Motor neuron (in vitro differentiated cells): ENCODE measurements around the gene PROCA1. TPM values are rescaled to one million over a fixed set of nuclear protein-coding genes. Genes with fewer than 3 reads are reported as not detected.
A peak's percentile ranks its signal among the peaks of the same experiment; 100 is the strongest.

Experiments
- ATAC-seq, 8 experiments: fragments of 200-7000 bp; cut with Tn5 transposase; replicated peaks in 6 of 8; 2 replicates each; pipeline ENCODE4 v1.8.0; 2021; ENCODE audit warnings: mild to moderate bottlenecking in 8 of 8, moderate library complexity in 8 of 8
- H3K27ac ChIP-seq, 2 donors: fragments of 250-450 bp; sonication (Bioruptor Pico); 2 replicates each; pipeline ENCODE4 v1.9.0; 2021; ENCODE audit warnings: antibody characterized with exemption in 2 of 2, mild to moderate bottlenecking in 2 of 2, moderate library complexity in 1 of 2
- H3K4me1 ChIP-seq, 2 donors: fragments of 250-450 bp; sonication (Bioruptor Pico); replicated peaks in 1 of 2; 2 replicates each; pipeline ENCODE4 v1.6.1; 2021; ENCODE audit warnings: antibody characterized with exemption in 2 of 2, mild to moderate bottlenecking in 2 of 2, moderate library complexity in 1 of 2
- H3K4me3 ChIP-seq, 5 donors: fragments of 250-450 bp; sonication (Bioruptor Pico); 2 replicates each; pipeline ENCODE4 v1.9.0; 2021; ENCODE audit warnings: antibody characterized with exemption in 5 of 5, mild to moderate bottlenecking in 5 of 5, moderate library complexity in 4 of 5
- whole genome bisulfite sequencing, 10 experiments: fragments of 450-650 bp; shearing (Covaris generic); methylation state at CpG; one replicate each; pipeline ENCODE4 v1.0.0; 2022; 5-methylcytosine and 5-hydroxymethylcytosine counted together
- in situ Hi-C, 9 experiments: fragments of 400-800 bp; cut with MboI; loops; one replicate each; pipeline ENCODE4 v1.15.0; 2021; ENCODE audit warnings: low sequenced_read_pairs in 9 of 9, low pct_unique_long_range_greater_than_20kb in 2 of 9; ENCODE audit not compliant: unreplicated experiment in 9 of 9
- total RNA-seq, 8 experiments: library from RNA; unstranded; fragments of 300-600 nt; gene quantifications; 2 replicates each; pipeline versions ENCODE4 v1.2.3 to v1.2.4, GENCODE V29; 2022

PROCA1 gene
- total RNA-seq, 8 experiments from 2014 or later: 0.66 to 10.4 (median 5.7) TPM

- peaks cover 5 to 6% of the 10 kb centered on the region in 2 donors for H3K4me1 ChIP-seq
- in situ Hi-C loops: loop anchor here in 1 of 9 experiments (25.0 kb wide), 1 partner anchor 94 kb away; the partner anchor contains the start of gene RSKR
- H3K27ac ChIP-seq: no peak overlapping the region
- no peak overlapping the region for H3K4me3 ChIP-seq
- ATAC-seq: no peak
- WGBS, 10 experiments: 92% methylated on average over 2 of the region's 7 CpGs; no CpG with 5 or more reads in 8 of the 10 experiments
Measured at GRCh38 chr17:28706471-28707338, 5.0 kb downstream of the PROCA1 start.

DNA sequence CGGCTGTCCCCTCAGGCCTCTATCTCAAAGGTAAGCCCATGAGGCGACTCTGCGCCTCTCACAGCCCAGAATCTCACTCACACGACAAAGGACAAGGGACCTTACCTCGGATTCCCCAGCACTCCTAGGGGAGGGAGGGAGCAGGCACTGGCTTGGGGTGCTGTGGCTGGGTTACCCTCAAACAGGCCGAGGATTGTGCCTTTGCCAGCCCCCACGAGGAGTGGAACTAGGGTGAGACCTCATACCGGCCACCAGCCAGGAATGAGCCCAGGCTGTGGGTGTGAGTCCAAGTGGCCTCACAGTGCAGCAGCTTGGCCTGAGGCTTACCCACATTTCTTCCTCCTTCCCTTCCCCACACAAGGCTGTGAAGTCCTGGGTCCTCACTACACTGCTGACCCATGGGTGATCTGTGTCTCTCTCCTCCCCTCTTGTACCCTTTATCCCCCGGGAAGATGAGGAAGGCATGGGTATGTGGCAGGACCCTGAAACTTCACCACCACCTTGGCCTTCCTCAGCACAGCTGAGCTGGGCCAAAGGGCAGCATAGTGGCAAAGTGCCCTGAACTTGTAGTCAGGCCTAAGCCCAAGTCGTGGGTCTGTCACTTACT is 5.9 kb downstream of the PROCA1 start:
- Histone ChIP-seq H3K27ac (no peak overlapping the region), H3K4me1 (peaks cover 5 to 6% of the 10 kb centered on the region in 2 donors), H3K4me3 (no peak overlapping the region)
- in situ Hi-C loops: loop anchor here in 1 of 9 experiments (25.0 kb wide), 1 partner anchor 94 kb away; the partner anchor contains the start of gene RSKR
- ATAC-seq: no peak
- 52 to 100% (median 83%) methylated on average over 1 to 3 of the region's 10 CpGs; no CpG with 5 or more reads in 5 of the 10 experiments for WGBS, 10 experiments

- in situ Hi-C loops: loop anchor here in 1 of 9 experiments (25.0 kb wide), 1 partner anchor 93 kb away; the partner anchor contains the start of gene RSKR
- H3K27ac ChIP-seq: no peak overlapping the region
- WGBS, 10 experiments: 80 to 100% methylated on average over 1 of the region's 5 CpGs; no CpG with 5 or more reads in 8 of the 10 experiments
- H3K4me3 ChIP-seq: no peak overlapping the region
- H3K4me1 ChIP-seq: peaks cover 4 to 5% of the 10 kb centered on the region in 2 donors
- peak in 3 of 8 experiments; percentile 7 to 15 (median 9) for ATAC-seq
Measured at GRCh38 chr17:28705074-28705659, 6.5 kb downstream of the PROCA1 start.

DNA sequence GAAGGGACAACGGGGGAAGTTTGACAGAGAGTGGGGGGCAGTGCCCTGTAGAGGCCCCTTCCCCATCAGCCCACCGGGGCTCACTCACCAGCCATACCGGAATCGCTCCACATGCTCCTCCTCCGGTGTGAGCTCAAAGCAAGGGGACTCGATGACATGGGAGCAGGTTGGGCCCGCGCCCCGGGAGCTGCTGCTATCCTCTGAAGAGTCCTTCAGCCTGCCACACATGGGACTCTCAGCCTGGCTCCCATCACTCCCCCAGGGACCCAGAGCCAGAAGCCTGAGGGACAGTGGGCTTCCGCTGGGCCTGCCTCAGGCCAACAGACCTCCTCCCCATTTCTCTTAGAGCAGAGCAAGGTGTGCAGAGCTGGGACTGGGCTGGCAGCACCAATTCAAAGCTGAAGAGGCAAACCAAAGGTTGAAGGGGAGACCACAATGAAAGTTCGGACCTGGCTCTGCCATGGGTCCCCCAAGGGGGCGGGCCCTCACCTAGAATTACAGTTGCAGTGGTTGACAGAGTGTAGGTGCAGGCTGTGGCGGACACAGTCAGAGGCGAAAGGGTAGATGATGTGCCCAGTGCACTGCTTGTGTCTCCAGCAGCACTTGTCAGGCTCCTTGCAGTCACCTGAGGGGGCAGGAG is 7.3 kb downstream of the PROCA1 start:
- in situ Hi-C loops: loop anchor here in 1 of 9 experiments (25.0 kb wide), 1 partner anchor 92 kb away; the partner anchor contains the start of gene RSKR
- WGBS, 10 experiments: 100% methylated on average over 2 of the region's 14 CpGs; no CpG with 5 or more reads in 9 of the 10 experiments

GRCh38 chr17:28703552-28704218 is 8.0 kb downstream of the PROCA1 start:
- Histone ChIP-seq H3K4me3 (no peak overlapping the region), H3K4me1 (no peaks in the 10 kb centered on the region), H3K27ac (no peak overlapping the region)
- ATAC-seq: peak in 2 of 8 experiments; percentile 1 to 4
- in situ Hi-C loops: loop anchor here in 1 of 9 experiments (25.0 kb wide), 1 partner anchor 91 kb away; the partner anchor contains the start of gene RSKR
- 50 to 100% (median 86%) methylated on average over 1 to 10 of the region's 16 CpGs; no CpG with 5 or more reads in 2 of the 10 experiments for WGBS, 10 experiments

More for the DNA sequence above, 7.3 kb downstream of the PROCA1 start:
- Histone ChIP-seq H3K4me1 (no peaks in the 10 kb centered on the region), H3K4me3 (no peak overlapping the region), H3K27ac (no peak overlapping the region)
- peak in 5 of 8 experiments; percentile 4 to 20 (median 13) for ATAC-seq

- no peak for ATAC-seq
- H3K4me1 ChIP-seq: no peaks in the 10 kb centered on the region
- H3K27ac ChIP-seq: no peak overlapping the region
- WGBS, 10 experiments: 50 to 100% (median 60%) methylated on average over 1 of the region's 3 CpGs; no CpG with 5 or more reads in 5 of the 10 experiments
- H3K4me3 ChIP-seq: no peak overlapping the region
- in situ Hi-C loops: loop anchor here in 1 of 9 experiments (25.0 kb wide), 1 partner anchor 90 kb away; the partner anchor contains the start of gene RSKR
Measured at GRCh38 chr17:28702752-28703150, 8.9 kb downstream of the PROCA1 start.

DNA sequence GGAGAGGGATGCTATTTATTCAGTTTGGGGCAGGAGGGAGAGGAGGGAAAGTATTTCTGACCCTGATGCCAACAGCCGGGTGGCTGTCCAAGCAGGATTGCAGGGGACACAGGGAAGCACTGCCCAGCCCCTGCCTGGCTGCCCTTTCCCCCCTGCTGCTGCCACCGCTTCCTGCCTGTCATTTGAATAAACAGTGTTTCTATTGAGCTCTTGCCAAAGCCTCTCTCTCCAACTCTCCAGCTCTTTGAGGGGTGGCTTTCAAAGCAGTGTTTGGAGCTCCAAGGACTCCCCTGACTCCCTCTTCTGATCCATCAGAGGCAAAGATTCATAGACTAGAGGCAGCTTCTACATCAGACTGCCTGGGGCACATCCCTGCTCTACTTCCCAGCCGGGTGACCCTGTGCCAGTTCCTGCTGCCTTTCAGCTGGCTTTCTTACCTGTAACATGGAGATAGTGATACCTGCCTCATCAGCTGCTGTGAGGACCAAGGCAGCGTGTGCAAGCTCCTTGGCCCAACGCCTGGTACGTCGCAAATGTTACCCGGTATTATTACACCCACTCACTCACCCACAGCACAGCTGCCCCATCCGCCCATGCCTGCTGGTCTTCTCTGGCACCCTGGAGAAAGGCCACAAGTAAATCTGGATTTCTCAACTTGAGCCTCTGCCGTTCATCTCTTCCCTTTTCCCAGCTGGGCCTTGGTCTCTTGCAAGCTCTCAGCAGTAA is 9.5 kb downstream of the PROCA1 start:
- peak in 1 of 8 experiments; percentile 13 for ATAC-seq
- 60 to 100% (median 80%) methylated on average over 1 to 7 of the region's 10 CpGs; no CpG with 5 or more reads in 3 of the 10 experiments for WGBS, 10 experiments
- Histone ChIP-seq H3K4me1 (no peaks in the 10 kb centered on the region), H3K4me3 (no peak overlapping the region), H3K27ac (no peak overlapping the region)
- in situ Hi-C loops: loop anchor here in 1 of 9 experiments (25.0 kb wide), 1 partner anchor 90 kb away; the partner anchor contains the start of gene RSKR

- H3K4me1 ChIP-seq: no peaks in the 10 kb centered on the region
- in situ Hi-C loops: loop anchor here in 1 of 9 experiments (25.0 kb wide), 1 partner anchor 89 kb away; the partner anchor contains the start of gene RSKR
- no peak overlapping the region for H3K4me3 ChIP-seq
- WGBS, 10 experiments: 60 to 100% (median 95%) methylated on average over 1 to 3 of the region's 10 CpGs; no CpG with 5 or more reads in 5 of the 10 experiments
- ATAC-seq: no peak
- H3K27ac ChIP-seq: no peak overlapping the region
Measured at GRCh38 chr17:28700830-28701492, 10.7 kb downstream of the PROCA1 start.

DNA sequence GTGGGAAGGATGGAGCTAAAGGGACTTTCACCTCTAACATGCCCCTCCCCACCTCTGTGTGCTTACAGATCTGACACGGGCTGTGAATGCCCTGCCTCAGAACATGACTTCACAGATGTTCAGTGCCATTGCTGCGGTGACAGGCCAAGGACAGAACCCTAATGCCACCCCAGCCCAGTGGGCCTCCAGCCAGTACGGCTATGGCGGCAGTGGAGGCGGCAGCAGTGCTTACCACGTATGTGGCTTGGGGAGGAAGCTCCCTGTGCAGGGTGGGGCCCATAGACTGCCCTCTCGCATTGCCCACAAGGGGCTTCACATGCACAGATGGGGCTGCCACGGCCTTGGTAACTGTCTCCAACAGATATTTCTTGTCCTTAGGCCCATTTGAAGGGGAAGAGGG is 11.4 kb downstream of the PROCA1 start:
- Histone ChIP-seq H3K27ac (no peak overlapping the region), H3K4me1 (no peaks in the 10 kb centered on the region), H3K4me3 (no peak overlapping the region)
- no peak for ATAC-seq
- WGBS, 10 experiments: 90 to 100% (median 100%) methylated on average over 1 to 3 of the region's 8 CpGs; no CpG with 5 or more reads in 7 of the 10 experiments
- in situ Hi-C loops: loop anchor here in 1 of 9 experiments (25.0 kb wide), 1 partner anchor 88 kb away; the partner anchor contains the start of gene RSKR

GRCh38 chr17:28698253-28698941 is 13.3 kb downstream of the PROCA1 start:
- Histone ChIP-seq H3K4me3 (no peak overlapping the region), H3K4me1 (peaks cover 2 to 11% of the 10 kb centered on the region in 2 donors), H3K27ac (no peak overlapping the region)
- 80 to 100% (median 98%) methylated on average over 1 to 5 of the region's 6 CpGs; no CpG with 5 or more reads in 4 of the 10 experiments for WGBS, 10 experiments
- in situ Hi-C loops: no loop called here
- no peak for ATAC-seq
